Fibroblast of villous mesenchyme (primary cell): ENCODE data around the gene GOT2. TPM values are rescaled to one million over a fixed set of nuclear protein-coding genes. Genes with fewer than 3 reads are reported as not detected.
"Not testable (repeated sequence)": the region's sequence is repeated elsewhere in the genome, so short reads cannot be mapped to it uniquely, and the experiment has no call there.

Experiments used
- DNase-seq: peaks from one replicate; pipeline ENCODE4 v3.0.0-alpha.2; 2010; ENCODE audit warnings: low read depth
- H3K4me3 ChIP-seq: 2 replicates; pipeline ENCODE4 v1.5.1; 2011; ENCODE audit warnings: low read depth, mild to moderate bottlenecking, low read length
- small RNA-seq: library from RNA; depleted of rRNA; stranded (forward); fragments of <200 nt; gene quantifications from one replicate; pipeline ENCODE3, GENCODE V24; 2012
- total RNA-seq: library from RNA; depleted of rRNA; stranded (reverse); fragments of >200 nt; gene quantifications from 2 replicates; pipeline ENCODE4 v1.2.3, GENCODE V29; 2012
- TF ChIP-seq, protein P1 (sequence below): IDR thresholded peaks from 2 replicates; pipeline ENCODE4 v1.5.1; 2012; ENCODE audit warnings: low read depth, mild to moderate bottlenecking, low read length; ENCODE audit not compliant: insufficient read depth

The GOT2 gene
- total RNA-seq, 1 donor = 45.8 TPM

DNA sequence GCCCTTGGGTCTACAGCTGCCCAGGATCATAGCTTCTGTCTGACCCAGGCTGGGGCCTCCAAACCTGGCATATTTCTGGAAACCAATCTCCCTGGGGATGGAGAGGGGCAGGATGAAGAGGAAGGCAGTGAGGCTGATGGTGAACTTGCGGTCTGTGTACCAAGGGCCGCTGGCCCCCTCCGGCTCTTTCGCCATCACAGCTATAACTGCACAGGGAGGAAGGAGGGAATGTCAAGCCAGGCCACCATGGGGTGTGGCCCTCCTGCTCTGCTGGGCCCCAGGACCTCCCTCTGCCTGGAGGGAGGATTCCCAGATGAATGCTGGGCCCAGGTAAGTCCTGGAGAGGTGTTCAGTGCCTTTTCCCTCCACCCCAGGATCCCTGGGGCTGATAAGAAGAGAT, 55.8 kb downstream of the GOT2 start:
- TF ChIP-seq, protein P1, sequence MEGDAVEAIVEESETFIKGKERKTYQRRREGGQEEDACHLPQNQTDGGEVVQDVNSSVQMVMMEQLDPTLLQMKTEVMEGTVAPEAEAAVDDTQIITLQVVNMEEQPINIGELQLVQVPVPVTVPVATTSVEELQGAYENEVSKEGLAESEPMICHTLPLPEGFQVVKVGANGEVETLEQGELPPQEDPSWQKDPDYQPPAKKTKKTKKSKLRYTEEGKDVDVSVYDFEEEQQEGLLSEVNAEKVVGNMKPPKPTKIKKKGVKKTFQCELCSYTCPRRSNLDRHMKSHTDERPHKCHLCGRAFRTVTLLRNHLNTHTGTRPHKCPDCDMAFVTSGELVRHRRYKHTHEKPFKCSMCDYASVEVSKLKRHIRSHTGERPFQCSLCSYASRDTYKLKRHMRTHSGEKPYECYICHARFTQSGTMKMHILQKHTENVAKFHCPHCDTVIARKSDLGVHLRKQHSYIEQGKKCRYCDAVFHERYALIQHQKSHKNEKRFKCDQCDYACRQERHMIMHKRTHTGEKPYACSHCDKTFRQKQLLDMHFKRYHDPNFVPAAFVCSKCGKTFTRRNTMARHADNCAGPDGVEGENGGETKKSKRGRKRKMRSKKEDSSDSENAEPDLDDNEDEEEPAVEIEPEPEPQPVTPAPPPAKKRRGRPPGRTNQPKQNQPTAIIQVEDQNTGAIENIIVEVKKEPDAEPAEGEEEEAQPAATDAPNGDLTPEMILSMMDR = no peak
- H3K4me3 ChIP-seq = no peak overlapping the region
- no peak for DNase-seq

DNA sequence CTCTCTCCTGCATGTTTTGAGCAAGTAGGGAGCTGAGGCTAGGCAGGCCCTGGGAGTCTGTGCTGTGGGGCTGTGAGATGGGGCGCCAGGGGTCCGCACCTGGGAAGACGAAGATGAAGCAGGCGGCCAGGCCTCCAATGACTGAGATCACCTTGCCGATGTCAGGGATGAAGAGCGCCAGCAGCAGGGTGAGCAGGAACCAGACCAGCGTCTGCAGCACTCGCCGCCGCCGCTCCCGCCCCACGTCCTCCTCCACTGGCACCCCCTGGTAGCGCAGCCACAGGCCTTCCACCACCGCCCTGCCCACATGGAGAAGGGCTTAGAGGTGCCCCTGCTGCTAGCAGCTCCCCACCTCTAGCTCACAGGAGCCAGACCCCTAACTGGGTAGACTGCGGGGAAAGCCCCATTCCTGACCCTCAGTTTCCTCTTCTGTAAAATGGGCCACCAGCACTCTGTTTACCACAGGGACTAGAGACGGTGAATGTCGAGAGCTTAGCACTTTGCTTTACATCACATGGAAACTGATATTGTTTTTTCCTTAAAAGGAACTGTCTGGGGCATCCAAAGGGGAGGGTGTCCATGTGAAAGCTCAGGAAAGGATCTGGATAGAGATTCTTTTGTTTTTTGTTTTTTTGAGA, 63.1 kb downstream of the GOT2 start:
- no peak for DNase-seq
- no peak overlapping the region for H3K4me3 ChIP-seq
- TF ChIP-seq, protein P1 = no peak

DNA sequence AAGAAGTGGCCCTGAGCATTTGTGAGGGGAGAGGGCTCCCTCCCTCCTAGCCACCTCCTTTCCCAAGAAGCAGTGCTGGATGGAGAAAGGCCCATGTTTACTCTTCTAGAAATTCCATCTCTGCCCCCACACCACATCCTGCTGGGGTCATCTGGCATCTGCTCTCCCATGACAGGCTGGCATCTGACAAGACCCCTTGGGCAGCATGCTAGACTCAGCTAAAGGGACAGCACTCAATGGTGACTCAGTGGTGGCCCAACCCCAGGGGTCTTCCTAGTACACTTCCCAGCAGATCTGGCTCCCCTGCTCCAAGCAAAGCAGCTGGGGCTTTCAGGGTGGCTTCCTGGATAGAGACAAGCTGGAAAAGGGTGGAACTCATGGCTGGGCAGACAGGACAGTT, 63.9 kb downstream of the GOT2 start:
- DNase-seq = no peak
- TF ChIP-seq, protein P1 = no peak
- no peak overlapping the region for H3K4me3 ChIP-seq

DNA sequence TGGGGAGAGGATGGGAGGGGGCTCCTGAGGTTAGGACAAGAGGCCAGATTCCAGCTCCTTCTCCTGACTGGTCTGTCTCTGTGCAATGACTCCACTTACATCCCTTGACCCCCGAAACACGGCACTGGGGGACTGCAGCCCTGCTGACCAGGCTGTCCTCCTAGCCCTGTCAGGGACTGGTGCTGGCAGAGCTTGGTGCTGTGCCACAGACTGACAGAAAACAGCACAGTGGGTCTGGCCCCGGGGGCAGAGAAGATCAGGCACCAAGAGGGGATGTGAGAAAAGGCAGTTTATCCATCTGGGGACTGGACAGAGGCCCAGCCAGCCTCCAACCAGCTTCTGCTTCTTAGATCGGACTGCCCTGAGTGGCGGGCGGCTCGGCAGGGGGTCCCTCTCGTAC, 68.9 kb downstream of the GOT2 start:
- TF ChIP-seq, protein P1 = no peak
- DNase-seq = no peak
- H3K4me3 ChIP-seq = no peak overlapping the region

DNA sequence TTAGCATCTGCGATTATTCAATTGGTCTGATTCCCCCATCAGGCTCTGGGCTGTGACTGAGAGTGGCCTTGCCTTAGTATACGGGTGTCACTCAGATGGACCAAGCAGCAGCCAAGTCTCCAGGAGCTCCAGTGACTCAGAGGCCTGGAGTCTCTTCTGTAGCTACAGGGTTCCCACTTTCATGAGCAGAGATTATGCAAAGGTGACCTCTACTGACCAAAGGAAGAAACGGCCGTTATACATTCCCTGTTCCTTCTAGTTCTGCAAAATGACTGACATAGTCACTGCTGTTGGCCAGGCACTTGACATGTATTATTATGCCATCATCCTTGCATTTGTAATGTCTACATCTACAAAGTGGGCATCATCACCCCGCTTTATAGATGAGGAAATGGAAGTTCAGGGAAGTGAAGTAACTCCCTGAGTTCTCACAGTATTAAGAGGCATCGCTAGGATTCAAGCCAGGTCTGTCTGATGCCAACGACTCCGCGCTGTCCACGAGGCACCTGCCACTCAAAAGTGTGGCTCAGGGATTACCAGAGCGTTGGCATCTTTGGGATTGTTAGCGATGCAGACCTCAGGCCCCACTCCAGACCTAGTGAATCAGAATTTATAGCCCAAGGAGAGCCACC, 72.8 kb downstream of the GOT2 start:
- TF ChIP-seq, protein P1 = peak; percentile 74
- H3K4me3 ChIP-seq = no peak overlapping the region
- DNase-seq = peak; percentile 86

DNA sequence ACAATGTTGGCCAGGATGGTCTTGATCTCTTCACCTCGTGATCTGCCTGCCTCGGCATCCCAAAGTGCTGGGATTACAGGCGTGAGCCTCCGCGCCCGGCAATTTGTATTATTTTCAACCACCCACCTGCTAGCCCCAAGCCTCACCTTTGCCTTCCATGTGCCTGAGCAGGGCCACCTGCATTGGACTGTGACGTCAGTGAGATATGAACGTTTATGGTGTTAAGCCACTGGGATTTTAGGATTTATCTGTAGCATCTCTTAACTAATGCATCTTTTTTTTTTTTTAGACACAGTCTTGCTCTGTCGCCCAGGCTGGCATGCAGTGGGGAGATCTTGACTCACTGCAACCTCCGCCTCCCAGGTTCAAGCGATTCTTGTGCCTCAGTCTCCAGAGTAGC, 74.2 kb downstream of the GOT2 start:
- H3K4me3 ChIP-seq, DNase-seq: not testable (repeated sequence)

DNA sequence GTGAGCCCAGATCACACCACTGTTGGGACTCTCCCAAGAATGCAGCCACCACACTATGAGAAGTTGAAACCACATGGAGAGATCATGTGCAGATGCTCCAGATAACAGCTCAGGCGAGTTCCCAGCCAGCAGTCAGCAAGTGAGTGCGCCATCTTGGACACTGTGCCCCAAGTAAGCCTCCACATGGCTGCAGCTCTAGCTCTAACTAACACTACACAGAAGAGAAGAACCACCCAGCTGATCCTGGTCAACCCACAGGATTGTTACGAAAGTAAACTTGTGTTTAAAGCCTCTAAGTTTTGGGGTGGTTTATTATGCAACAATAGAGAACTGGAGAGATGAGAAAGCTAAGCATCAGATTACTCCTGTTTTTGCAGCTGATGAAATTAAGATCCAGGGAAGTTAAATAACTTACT, 75.3 kb downstream of the GOT2 start:
- peak; percentile 61 for DNase-seq

More for the DNA sequence above, 75.3 kb downstream of the GOT2 start:
- H3K4me3 ChIP-seq = no peak overlapping the region
- TF ChIP-seq, protein P1 = no peak

Small RNA genes lying within 50 kb of the gene (small RNA-seq; reads per million reads assigned to genes)
- gene RN7SL143P (0.38 reads per million), gene RNU6-1155P (not detected)

Other genes starting within 250 kb of the GOT2 start
- 8.6 and 15.1 TPM in 2 replicates for gene NDRG4, start 234.2 kb downstream of the GOT2 start, total RNA-seq
- gene SETD6, start 218.8 kb downstream of the GOT2 start, total RNA-seq = 8.2 and 8.7 TPM in 2 replicates
- gene CNOT1, start 104.5 kb downstream of the GOT2 start, total RNA-seq = 110 and 133 TPM in 2 replicates
- gene SLC38A7, start 49.5 kb downstream of the GOT2 start, total RNA-seq = 42.3 and 43.5 TPM in 2 replicates